Liver (tissue), 3 donors: ENCODE data around the gene COL20A1.

Experiments
- ATF3 ChIP-seq: IDR thresholded peaks from 2 replicates; pipeline ENCODE4 v1.6.1; 2016; ENCODE audit warnings: antibody characterized with exemption
- CTCF ChIP-seq: fragments of 150-350 bp; IDR thresholded peaks from 2 replicates; pipeline ENCODE4 v1.5.1; 2017; ENCODE audit warnings: improper control_type of control experiment, low read depth, low read length; ENCODE audit not compliant: missing input control
- EGR1 ChIP-seq, 2 donors: IDR thresholded peaks; 2 replicates each; pipeline ENCODE4 v1.6.1; 2016 to 2018; ENCODE audit warnings: antibody characterized with exemption in 2 of 2, low read depth in 2 of 2
- FOXA1 ChIP-seq: IDR thresholded peaks from 2 replicates; pipeline ENCODE4 v1.6.1; 2016; ENCODE audit warnings: antibody characterized with exemption
- GABPA ChIP-seq, 2 donors: IDR thresholded peaks in 1 of 2; conservative IDR thresholded peaks in 1 of 2; 2 replicates each; pipeline ENCODE4 v1.6.1; 2016; ENCODE audit warnings: antibody characterized with exemption in 2 of 2, mild to moderate bottlenecking in 1 of 2, moderate library complexity in 1 of 2
- HNF4A ChIP-seq, 2 donors: conservative IDR thresholded peaks; 2 replicates each; pipeline ENCODE4 v1.6.1; 2016; ENCODE audit warnings: antibody characterized with exemption in 2 of 2, mild to moderate bottlenecking in 2 of 2
- HNF4G ChIP-seq: IDR thresholded peaks from 2 replicates; pipeline ENCODE4 v1.6.1; 2016; ENCODE audit warnings: antibody characterized with exemption
- MAX ChIP-seq: IDR thresholded peaks from 2 replicates; pipeline ENCODE4 v1.6.1; 2016; ENCODE audit warnings: antibody characterized with exemption
- RAD21 ChIP-seq, 2 donors: IDR thresholded peaks; 2 replicates each; pipeline ENCODE4 v1.6.1; 2016; ENCODE audit warnings: antibody characterized with exemption in 2 of 2, mild to moderate bottlenecking in 2 of 2
- REST ChIP-seq: IDR thresholded peaks from 2 replicates; pipeline ENCODE4 v1.6.1; 2016; ENCODE audit warnings: antibody characterized with exemption, mild to moderate bottlenecking
- SP1 ChIP-seq: IDR thresholded peaks from 2 replicates; pipeline ENCODE4 v1.6.1; 2018; ENCODE audit warnings: antibody characterized with exemption, mild to moderate bottlenecking
- TAF1 ChIP-seq: conservative IDR thresholded peaks from 2 replicates; pipeline ENCODE4 v1.6.1; 2016; ENCODE audit warnings: antibody characterized with exemption, mild to moderate bottlenecking
- YY1 ChIP-seq: IDR thresholded peaks from 2 replicates; pipeline ENCODE4 v1.6.1; 2016; ENCODE audit warnings: antibody characterized with exemption, mild to moderate bottlenecking
- ZBTB33 ChIP-seq: IDR thresholded peaks from 2 replicates; pipeline ENCODE4 v1.6.1; 2016; ENCODE audit warnings: antibody characterized with exemption
- donor health status: healthy.
- donor health status: healthy.

- TF ChIP-seq CTCF (no peak), YY1 (no peak), EGR1 (IDR thresholded peaks at IDR 0.05; ENCODE audit: low read depth in 2 of 2) (no peak), SP1 (no peak), RAD21 (IDR thresholded peaks at IDR 0.05) (no peak), GABPA (IDR thresholded peaks at IDR 0.05 in 1 of 2, conservative IDR thresholded peaks at IDR 0.05 in 1 of 2) (no peak), ATF3 (no peak), MAX (no peak), REST (no peak), TAF1 (no peak), ZBTB33 (no peak), HNF4A (conservative IDR thresholded peaks at IDR 0.05) (no peak), HNF4G (no peak), FOXA1 (no peak)
These were observed 2.9 kb downstream of the COL20A1 start for GRCh38 chr20:63295846-63296245.
